ENCODE measurements around the gene MYL3. TPM values are rescaled to one million over a fixed set of nuclear protein-coding genes. Genes with fewer than 3 reads are reported as not detected.
"Not testable (repeated sequence)": the region's sequence is repeated elsewhere in the genome, so short reads cannot be mapped to it uniquely, and the experiment has no call there.

MYL3 gene
- polyA plus RNA-seq, 1 of the 3 experiments (the other 2 are of a cell fraction) = not detected

GRCh38 chr3:46912986-46913385 lies 49.7 kb upstream of the MYL3 start:
- H3K36me3 ChIP-seq (replicated peaks in 1 of 2; ENCODE audit: control insufficient read depth in 1 of 2, insufficient read depth in 2 of 2, low read length in 1 of 2) = peaks cover 8 to 19% of the 10 kb centered on the region in 2 experiments
- POLR2A ChIA-PET = interaction anchor here (1.0 kb wide), 1 partner anchor 21 kb away, joined by 4 read pairs; no protein-coding TSS in a partner anchor

GRCh38 chr3:46910914-46911313 lies 47.7 kb upstream of the MYL3 start:
- peaks cover 11 to 19% of the 10 kb centered on the region in 2 experiments for H3K4me1 ChIP-seq (ENCODE audit: control insufficient read depth in 1 of 2, insufficient read depth in 2 of 2, low read depth in 1 of 2, low read length in 1 of 2)
- H3K4me2 ChIP-seq; H3K4me3 ChIP-seq (ENCODE audit: low read depth in 2 of 2, low read length in 1 of 2); H4K20me1 ChIP-seq (ENCODE audit: insufficient read depth); DNase-seq; H3K9me3 ChIP-seq; H3K9me2 ChIP-seq; H2AFZ ChIP-seq (ENCODE audit: low read depth); POLR2A ChIA-PET; H3K36me3 ChIP-seq (replicated peaks in 1 of 2; ENCODE audit: control insufficient read depth in 1 of 2, insufficient read depth in 2 of 2, low read length in 1 of 2); H3K27ac ChIP-seq (ENCODE audit: low read depth in 2 of 2, low read length in 1 of 2); H3K27me3 ChIP-seq (ENCODE audit: insufficient read depth); H3F3A ChIP-seq (replicated peaks; ENCODE audit: insufficient read depth); H3K79me2 ChIP-seq (ENCODE audit: insufficient read depth); H3K9ac ChIP-seq: not testable (repeated sequence)
- CTCF ChIA-PET = interaction anchor here (1.0 to 5.2 kb wide), 5 partner anchors 10 to 207 kb away, joined by 3 to 29 read pairs (median 8); no protein-coding TSS in a partner anchor
- WGBS (ENCODE audit: low lambda C conversion rate) = 95% methylated on average over 10 of the region's 10 CpGs

More at GRCh38 chr3:46912986-46913385, 49.7 kb upstream of the MYL3 start:
- Histone ChIP-seq H3K9me3 (no peaks in the 10 kb centered on the region), H3K27ac (ENCODE audit: low read depth in 2 of 2, low read length in 1 of 2) (no peak overlapping the region), H3K4me1 (ENCODE audit: control insufficient read depth in 1 of 2, insufficient read depth in 2 of 2, low read depth in 1 of 2, low read length in 1 of 2) (peaks cover 11 to 19% of the 10 kb centered on the region in 2 experiments), H3F3A (replicated peaks; ENCODE audit: insufficient read depth) (peaks cover 14% of the 10 kb centered on the region), H2AFZ (ENCODE audit: low read depth) (no peak overlapping the region), H3K4me3 (ENCODE audit: low read depth in 2 of 2, low read length in 1 of 2) (no peak overlapping the region), H4K20me1 (ENCODE audit: insufficient read depth) (no peaks in the 10 kb centered on the region), H3K79me2 (ENCODE audit: insufficient read depth) (no peaks in the 10 kb centered on the region; the same call in 1 of the 2 replicates), H3K4me2 (no peak overlapping the region), H3K9me2 (no peaks in the 10 kb centered on the region), H3K27me3 (ENCODE audit: insufficient read depth) (no peaks in the 10 kb centered on the region), H3K9ac (no peak overlapping the region)
- CTCF ChIA-PET = interaction anchor here (0.9 to 5.2 kb wide), 9 partner anchors 10 to 425 kb away, joined by 3 to 29 read pairs (median 6); no protein-coding TSS in a partner anchor
- DNase-seq = no peak
- TF ChIP-seq EP300 (IDR thresholded peaks at IDR 0.05; ENCODE audit: borderline replicate concordance in 1 of 2, low read depth in 1 of 2, low read length in 1 of 2) (no peak), IRF3 (IDR thresholded peaks at IDR 0.05; ENCODE audit: low read depth, low read length) (no peak)
- WGBS (ENCODE audit: low lambda C conversion rate) = over 99% methylated on average over 3 of the region's 3 CpGs

GRCh38 chr3:46910166-46910760 lies 47.0 kb upstream of the MYL3 start:
- no peak overlapping the region for H3K27ac ChIP-seq (ENCODE audit: low read depth in 2 of 2, low read length in 1 of 2)

More at GRCh38 chr3:46910166-46910760, 47.0 kb upstream of the MYL3 start:
- no peak overlapping the region for H2AFZ ChIP-seq (ENCODE audit: low read depth)
- TF ChIP-seq RXRA (IDR thresholded peaks at IDR 0.05; ENCODE audit: borderline replicate concordance, low read depth) (no peak), EZH2phosphoT487 (IDR thresholded peaks at IDR 0.05; ENCODE audit: borderline replicate concordance, low read depth) (no peak), CHD2 (IDR thresholded peaks at IDR 0.05; ENCODE audit: low read length, partially characterized antibody) (no peak), SIN3A (IDR thresholded peaks at IDR 0.05; ENCODE audit: borderline replicate concordance, low read depth, low read length) (no peak), CTCF (IDR thresholded peaks at IDR 0.05) (no peak), FOXM1 (IDR thresholded peaks at IDR 0.05; ENCODE audit: low read depth) (no peak)
- H3K4me3 ChIP-seq (ENCODE audit: low read depth in 2 of 2, low read length in 1 of 2) = no peak overlapping the region
- peaks cover 11 to 19% of the 10 kb centered on the region in 2 experiments for H3K4me1 ChIP-seq (ENCODE audit: control insufficient read depth in 1 of 2, insufficient read depth in 2 of 2, low read depth in 1 of 2, low read length in 1 of 2)
- no peaks in the 10 kb centered on the region for H3K9me3 ChIP-seq
- H3K36me3 ChIP-seq (replicated peaks in 1 of 2; ENCODE audit: control insufficient read depth in 1 of 2, insufficient read depth in 2 of 2, low read length in 1 of 2) = no peaks in the 10 kb centered on the region
- H3K4me2 ChIP-seq = no peak overlapping the region
- H3K9me2 ChIP-seq = no peaks in the 10 kb centered on the region
- no peaks in the 10 kb centered on the region for H3K79me2 ChIP-seq (ENCODE audit: insufficient read depth)
- H4K20me1 ChIP-seq (ENCODE audit: insufficient read depth) = no peaks in the 10 kb centered on the region
- H3K27me3 ChIP-seq (ENCODE audit: insufficient read depth) = no peaks in the 10 kb centered on the region
- 74% methylated on average over 3 of the region's 6 CpGs for WGBS (ENCODE audit: low lambda C conversion rate)
- POLR2A ChIA-PET = interaction anchor here (0.9 to 1.5 kb wide), 4 partner anchors 28 to 66 kb away, joined by 3 to 10 read pairs (median 3); partner anchors contain the start of gene CCDC12
- CTCF ChIA-PET = interaction anchor here (0.7 to 2.6 kb wide), 60 partner anchors 9 to 427 kb away, joined by 3 to 70 read pairs (median 6); partner anchors contain the start of genes MYL3, PTH1R and TMIE
- no peak for DNase-seq
- peaks cover 4% of the 10 kb centered on the region for H3F3A ChIP-seq (replicated peaks; ENCODE audit: insufficient read depth)
- H3K9ac ChIP-seq = no peak overlapping the region

Measured in SK-N-SH (cell line).